C4-2B (cell line): ENCODE measurements around the gene AGK.

Experiments used
- H3K27ac ChIP-seq: fragments of 450-650 bp; 2 replicates; pipeline ENCODE4 v1.5.1; 2017
- ZFX ChIP-seq: fragments of 450-650 bp; IDR thresholded peaks from 2 replicates; pipeline ENCODE4 v1.6.1; 2017
- TF ChIP-seq, protein P1 (sequence below): fragments of 450-650 bp; conservative IDR thresholded peaks from 2 replicates; pipeline ENCODE4 v1.5.1; 2017; ENCODE audit warnings: mild to moderate bottlenecking

The AGK gene

GRCh38 chr7:141702892-141703291 lies 151.7 kb downstream of the AGK start:
- no peak overlapping the region for H3K27ac ChIP-seq
- TF ChIP-seq, protein P1, sequence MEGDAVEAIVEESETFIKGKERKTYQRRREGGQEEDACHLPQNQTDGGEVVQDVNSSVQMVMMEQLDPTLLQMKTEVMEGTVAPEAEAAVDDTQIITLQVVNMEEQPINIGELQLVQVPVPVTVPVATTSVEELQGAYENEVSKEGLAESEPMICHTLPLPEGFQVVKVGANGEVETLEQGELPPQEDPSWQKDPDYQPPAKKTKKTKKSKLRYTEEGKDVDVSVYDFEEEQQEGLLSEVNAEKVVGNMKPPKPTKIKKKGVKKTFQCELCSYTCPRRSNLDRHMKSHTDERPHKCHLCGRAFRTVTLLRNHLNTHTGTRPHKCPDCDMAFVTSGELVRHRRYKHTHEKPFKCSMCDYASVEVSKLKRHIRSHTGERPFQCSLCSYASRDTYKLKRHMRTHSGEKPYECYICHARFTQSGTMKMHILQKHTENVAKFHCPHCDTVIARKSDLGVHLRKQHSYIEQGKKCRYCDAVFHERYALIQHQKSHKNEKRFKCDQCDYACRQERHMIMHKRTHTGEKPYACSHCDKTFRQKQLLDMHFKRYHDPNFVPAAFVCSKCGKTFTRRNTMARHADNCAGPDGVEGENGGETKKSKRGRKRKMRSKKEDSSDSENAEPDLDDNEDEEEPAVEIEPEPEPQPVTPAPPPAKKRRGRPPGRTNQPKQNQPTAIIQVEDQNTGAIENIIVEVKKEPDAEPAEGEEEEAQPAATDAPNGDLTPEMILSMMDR, result no peak
- no peak for TF ChIP-seq ZFX

GRCh38 chr7:141704112-141704511 lies 152.9 kb downstream of the AGK start:
- H3K27ac ChIP-seq, result no peak overlapping the region
- TF ChIP-seq, protein P1, result no peak
- no peak for TF ChIP-seq ZFX

- no peak overlapping the region for H3K27ac ChIP-seq
- TF ChIP-seq, protein P1, result no peak
- no peak for TF ChIP-seq ZFX
Observed at GRCh38 chr7:141704741-141705140, 153.5 kb downstream of the AGK start.
